Fibroblast of pulmonary artery (primary cell): ENCODE measurements around the gene CDCP1.

Source experiments
- DNase-seq: peaks from one replicate; pipeline ENCODE4 v3.0.0-alpha.2; 2010; ENCODE audit warnings: low read depth
- H3K4me3 ChIP-seq: replicated peaks from 2 replicates; pipeline ENCODE4 v1.5.1; 2011; ENCODE audit warnings: low read depth, mild to moderate bottlenecking, control low read depth, low read length, moderate library complexity
- CTCF ChIP-seq: IDR thresholded peaks from 2 replicates; pipeline ENCODE4 v1.5.1; 2011; ENCODE audit warnings: mild to moderate bottlenecking, control low read depth, low read length, inconsistent platforms; ENCODE audit errors: missing control alignments

The CDCP1 gene

GRCh38 chr3:45105855-45106671, 40.1 kb downstream of the CDCP1 start:
- no peak overlapping the region for H3K4me3 ChIP-seq
- peak; percentile 76 for DNase-seq
- TF ChIP-seq CTCF: no peak

- DNase-seq: peak; percentile 55
- no peak for TF ChIP-seq CTCF
- no peak overlapping the region for H3K4me3 ChIP-seq
Observed at GRCh38 chr3:45104715-45105711, 41.2 kb downstream of the CDCP1 start.

GRCh38 chr3:45103753-45104714, 42.1 kb downstream of the CDCP1 start:
- TF ChIP-seq CTCF: no peak
- no peak overlapping the region for H3K4me3 ChIP-seq
- DNase-seq: no peak

- no peak for DNase-seq
- no peak overlapping the region for H3K4me3 ChIP-seq
- no peak for TF ChIP-seq CTCF
Observed at GRCh38 chr3:45103334-45103733, 42.8 kb downstream of the CDCP1 start.

- H3K4me3 ChIP-seq: no peak overlapping the region
- DNase-seq: peak; percentile 57
- TF ChIP-seq CTCF: no peak
Observed at GRCh38 chr3:45100981-45101407, 45.2 kb downstream of the CDCP1 start.

GRCh38 chr3:45098310-45098709, 47.9 kb downstream of the CDCP1 start:
- no peak for DNase-seq
- H3K4me3 ChIP-seq: no peak overlapping the region
- no peak for TF ChIP-seq CTCF
